GM23248 (cell line): ENCODE data around the gene DOCK3.

Source experiments
- EZH2 ChIP-seq: fragments of 200-600 bp; sonication (generic); IDR thresholded peaks from 2 replicates; pipeline ENCODE4 v1.6.1; 2018; ENCODE audit warnings: antibody characterized with exemption, mild to moderate bottlenecking; ENCODE audit not compliant: insufficient read depth, poor library complexity, severe bottlenecking
- EZH2phosphoT487 ChIP-seq: fragments of 200-600 bp; sonication (generic); IDR thresholded peaks from 2 replicates; pipeline ENCODE4 v1.6.1; 2018; ENCODE audit warnings: antibody characterized with exemption, moderate library complexity, mild to moderate bottlenecking, low read depth; ENCODE audit not compliant: insufficient read depth

- TF ChIP-seq EZH2 (no peak), EZH2phosphoT487 (no peak)
Measured at GRCh38 chr3:50840983-50841489, 166.3 kb downstream of the DOCK3 start.
